ENCODE data around the gene LRBA.
"Not testable (repeated sequence)": the region's sequence is repeated elsewhere in the genome, so short reads cannot be mapped to it uniquely, and the experiment has no call there.

DNA sequence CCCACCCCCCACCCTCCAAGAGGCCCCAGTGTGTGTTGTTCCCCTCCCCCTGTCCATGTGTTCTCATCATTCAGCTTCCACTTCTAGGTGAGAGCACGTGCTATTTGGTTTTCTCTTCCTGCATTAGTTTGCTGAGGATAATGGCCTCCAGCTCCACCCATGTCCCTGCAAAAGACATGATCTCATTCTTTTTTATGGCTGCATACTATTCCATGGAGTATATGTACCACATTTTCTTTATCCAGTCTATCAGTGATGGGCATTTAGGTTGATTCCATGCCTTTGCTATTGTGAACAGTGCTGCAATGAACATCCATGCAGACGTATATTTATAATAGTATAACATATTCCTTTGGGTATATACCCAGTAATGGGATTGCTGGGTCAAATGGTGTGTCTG, 628.7 kb downstream of the LRBA start:
- TF ChIP-seq XRCC4 (IDR thresholded peaks at IDR 0.05; ENCODE audit: extremely low read depth, insufficient read depth, insufficient read length); TSC22D4 (tag; IDR thresholded peaks at IDR 0.05); JUND (IDR thresholded peaks at IDR 0.05; ENCODE audit: borderline replicate concordance, low read depth, low read length); JUND (tag; IDR thresholded peaks at IDR 0.05; ENCODE audit: borderline replicate concordance, low read depth, low read length); SPI1 (IDR thresholded peaks at IDR 0.05; ENCODE audit: borderline replicate concordance, low read depth, low read length); MAFK (IDR thresholded peaks at IDR 0.05; ENCODE audit: low read length); POLR2A (conservative IDR thresholded peaks at IDR 0.05): not testable (repeated sequence)
- TF ChIP-seq, protein P1, sequence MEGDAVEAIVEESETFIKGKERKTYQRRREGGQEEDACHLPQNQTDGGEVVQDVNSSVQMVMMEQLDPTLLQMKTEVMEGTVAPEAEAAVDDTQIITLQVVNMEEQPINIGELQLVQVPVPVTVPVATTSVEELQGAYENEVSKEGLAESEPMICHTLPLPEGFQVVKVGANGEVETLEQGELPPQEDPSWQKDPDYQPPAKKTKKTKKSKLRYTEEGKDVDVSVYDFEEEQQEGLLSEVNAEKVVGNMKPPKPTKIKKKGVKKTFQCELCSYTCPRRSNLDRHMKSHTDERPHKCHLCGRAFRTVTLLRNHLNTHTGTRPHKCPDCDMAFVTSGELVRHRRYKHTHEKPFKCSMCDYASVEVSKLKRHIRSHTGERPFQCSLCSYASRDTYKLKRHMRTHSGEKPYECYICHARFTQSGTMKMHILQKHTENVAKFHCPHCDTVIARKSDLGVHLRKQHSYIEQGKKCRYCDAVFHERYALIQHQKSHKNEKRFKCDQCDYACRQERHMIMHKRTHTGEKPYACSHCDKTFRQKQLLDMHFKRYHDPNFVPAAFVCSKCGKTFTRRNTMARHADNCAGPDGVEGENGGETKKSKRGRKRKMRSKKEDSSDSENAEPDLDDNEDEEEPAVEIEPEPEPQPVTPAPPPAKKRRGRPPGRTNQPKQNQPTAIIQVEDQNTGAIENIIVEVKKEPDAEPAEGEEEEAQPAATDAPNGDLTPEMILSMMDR (IDR thresholded peaks at IDR 0.05 in 2 of 3, conservative IDR thresholded peaks at IDR 0.05 in 1 of 3; ENCODE audit: insufficient read depth in 2 of 3, low read depth in 1 of 3, low read length in 3 of 3): not testable (repeated sequence)

All from K562 (cell line).